K562 (cell line): ENCODE results near the gene MIB2. TPM values are rescaled to one million over a fixed set of nuclear protein-coding genes. Genes with fewer than 3 reads are reported as not detected.
A peak's percentile ranks its signal among the peaks of the same experiment; 100 is the strongest.
"Not testable (repeated sequence)": the region's sequence is repeated elsewhere in the genome, so short reads cannot be mapped to it uniquely, and the experiment has no call there.

Experiments
- ETS1 ChIP-seq: conservative IDR thresholded peaks from 2 replicates; pipeline ENCODE4 v1.6.1; 2011; ENCODE audit warnings: low read depth, mild to moderate bottlenecking, low read length; ENCODE audit not compliant: control insufficient read depth
- GABPA ChIP-seq: fragments of 200-800 bp; sonication (Bioruptor generic); conservative IDR thresholded peaks from 2 replicates; pipeline ENCODE4 v1.6.1; 2016; ENCODE audit warnings: low read depth, missing genetic modification characterization, missing compliant biosample characterization
- JUN ChIP-seq, 2 experiments: sonication (generic) in 1 of 2; formaldehyde crosslinking in 1 of 2; IDR thresholded peaks; 2 replicates each; pipeline versions ENCODE4 v1.6.1 to v1.8.0; 2012 to 2022; ENCODE audit warnings: borderline replicate concordance in 2 of 2, mild to moderate bottlenecking in 2 of 2, improper control_type of control experiment in 1 of 2, low read depth in 1 of 2, low read length in 1 of 2, missing genetic modification reagents in 1 of 2
- MTA3 ChIP-seq: fragments of 450-650 bp; formaldehyde crosslinking; IDR thresholded peaks from 2 replicates; pipeline ENCODE4 v1.6.1; 2017; ENCODE audit warnings: mild to moderate bottlenecking, borderline replicate concordance
- RB1 ChIP-seq: fragments of 450-650 bp; IDR thresholded peaks from 2 replicates; pipeline ENCODE4 v1.6.1; 2017; ENCODE audit warnings: low read depth, mild to moderate bottlenecking
- REST ChIP-seq, 2 experiments: fragments of 450-650 bp; formaldehyde crosslinking in 1 of 2; IDR thresholded peaks; 2 replicates each; pipeline versions ENCODE4 v1.4.0 to v1.6.1; 2014 to 2020; ENCODE audit warnings: mild to moderate bottlenecking in 2 of 2, borderline replicate concordance in 1 of 2, low read depth in 1 of 2
- RREB1 ChIP-seq: fragments of 250-450 bp; sonication (Bioruptor Pico); IDR thresholded peaks from 2 replicates; pipeline ENCODE4 v1.4.0; 2020
- polyA plus RNA-seq, 8 experiments: library from polyadenylated mRNA; depleted of rRNA in 4 of 8; stranded (reverse) in 5 of 8; unstranded in 3 of 8; fragments of >200 nt; fragmentation: Nextera tagmentation in 2 of 8; fragmentation: Illumina TruSeq in 1 of 8; extraction: Ambion mirVana in 2 of 8; extraction: Trizol in 1 of 8; gene quantifications; 2 replicates each; pipeline versions ENCODE4 v1.2.1 to v1.2.3, GENCODE V29; 2011 to 2014; ENCODE audit warnings: inconsistent platforms in 1 of 8, missing spikeins in 1 of 8
- total RNA-seq, 7 experiments: library from RNA; depleted of rRNA in 6 of 7; stranded (reverse); fragments of >200 nt in 6 of 7; fragmentation: Illumina TruSeq in 2 of 7; extraction: Trizol in 2 of 7; gene quantifications; 2 replicates each; pipeline versions ENCODE4 v1.2.1 to v1.2.3, GENCODE V29; 2011 to 2021; ENCODE audit warnings: low replicate concordance in 1 of 7

MIB2 gene
- total and polyA plus RNA-seq, 9 of the 15 experiments (the other 6 are each of a cell fraction or from before 2014, with no cell fraction given): 0.04 to 17.0 (median 4.9) TPM; not detected in 1

DNA sequence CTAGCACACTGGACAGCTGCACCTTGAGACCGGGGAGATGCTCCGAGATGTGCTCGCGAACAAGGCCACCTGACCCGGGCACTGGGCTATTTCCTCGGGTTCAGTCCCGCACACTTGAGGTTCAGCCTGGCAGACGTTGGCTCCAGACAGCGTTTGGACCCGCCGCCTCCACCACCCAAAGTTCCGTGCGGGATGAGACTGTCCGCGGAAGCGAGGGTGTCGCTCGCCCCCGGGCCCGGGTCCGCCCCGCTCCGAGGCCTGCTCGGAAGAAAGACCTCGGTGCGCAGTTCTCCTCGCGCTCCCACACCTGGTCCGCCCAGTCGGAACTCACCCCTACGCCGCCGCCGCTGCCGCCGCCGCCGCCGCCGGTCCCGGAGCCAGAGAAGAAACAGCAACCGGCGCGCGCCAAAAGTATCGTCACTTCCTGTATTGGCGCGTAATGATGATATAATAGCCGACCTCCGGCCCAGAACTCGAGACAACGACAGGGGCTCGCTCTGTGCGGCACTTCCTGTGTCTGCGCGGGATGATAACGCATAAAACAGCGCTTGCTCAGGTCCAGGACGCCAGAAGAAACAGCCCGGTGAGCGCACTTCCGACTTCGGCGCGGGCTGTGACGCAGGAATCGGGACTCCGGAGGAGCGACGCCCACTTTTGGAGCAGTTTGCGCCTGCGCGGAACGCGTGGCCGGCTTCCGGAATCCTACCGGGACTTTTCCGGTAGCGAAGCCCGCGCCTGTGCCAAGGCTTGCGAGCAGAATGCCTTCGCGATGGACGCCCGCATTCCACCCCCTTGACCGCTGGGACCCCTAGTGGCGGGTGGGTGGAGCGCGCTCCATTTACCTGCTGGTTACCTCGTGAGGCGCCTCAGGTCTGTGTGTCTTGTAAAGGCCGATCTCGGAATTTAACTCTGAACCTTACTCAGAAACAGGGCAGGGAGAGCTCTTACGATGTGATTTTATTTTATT lies 43.6 kb downstream of the MIB2 start, which contains the start of gene CDK11B (continued):
- TF ChIP-seq ETS1: peak; percentile 57; the same call in 1 of the 2 replicates
- peak; percentile 92 for TF ChIP-seq GABPA (tag)
- TF ChIP-seq RB1: peak; percentile 81; the same call in 1 of the 2 replicates
- TF ChIP-seq REST (IDR thresholded peaks at IDR 0.05; ENCODE audit: borderline replicate concordance); JUN (CRISPR knock-in tag; IDR thresholded peaks at IDR 0.05; ENCODE audit: borderline replicate concordance): not testable (repeated sequence)
- 0 out of 2 replicates have a peak, but pooled peaks have one; percentile 28 for TF ChIP-seq REST (CRISPR knock-in tag; IDR thresholded peaks at IDR 0.05; ENCODE audit: low read depth)
- peak; percentile 57; the same call in 1 of the 2 replicates for TF ChIP-seq JUN (IDR thresholded peaks at IDR 0.05; ENCODE audit: borderline replicate concordance, low read depth, low read length)
- peak; percentile 83; the same call in 1 of the 2 replicates for TF ChIP-seq MTA3
- TF ChIP-seq RREB1: 0 out of 2 replicates have a peak, but pooled peaks have one; percentile 29
